Measurements from ENCODE around the gene JPH3.

DNA sequence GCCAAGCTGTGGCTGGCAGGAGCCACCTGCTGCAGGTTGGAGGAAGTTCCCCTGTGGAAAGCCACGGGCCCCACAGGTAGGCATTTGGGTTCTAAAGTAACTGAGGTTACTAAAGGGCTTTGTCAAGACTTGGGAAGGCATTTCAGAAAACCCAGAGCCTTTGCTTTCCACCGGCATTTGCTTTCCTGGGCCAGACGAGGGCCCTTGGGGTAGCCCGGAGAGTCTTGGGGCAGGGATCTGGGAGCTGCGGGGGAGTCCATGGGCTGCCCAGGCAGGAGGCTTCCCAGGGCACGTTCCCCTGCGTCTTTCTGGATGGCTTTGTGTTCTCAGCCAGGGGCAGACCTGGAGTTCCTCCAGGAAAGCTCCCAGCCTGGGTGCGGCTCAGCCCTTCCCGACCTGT is 43.5 kb downstream of the JPH3 start:
- no peak for TF ChIP-seq CTCF (conservative IDR thresholded peaks at IDR 0.05)
- no peak for TF ChIP-seq EZH2 (IDR thresholded peaks at IDR 0.05; ENCODE audit: low read depth)
